Retina (tissue), 1 donor: ENCODE results near the gene PRELID3B.
A peak's percentile ranks its signal among the peaks of the same experiment; 100 is the strongest.
"Not testable (repeated sequence)": the region's sequence is repeated elsewhere in the genome, so short reads cannot be mapped to it uniquely, and the experiment has no call there.

Experiments
- DNase-seq: peaks from one replicate; pipeline ENCODE4 v3.0.0-alpha.2; 2016

PRELID3B gene

DNA sequence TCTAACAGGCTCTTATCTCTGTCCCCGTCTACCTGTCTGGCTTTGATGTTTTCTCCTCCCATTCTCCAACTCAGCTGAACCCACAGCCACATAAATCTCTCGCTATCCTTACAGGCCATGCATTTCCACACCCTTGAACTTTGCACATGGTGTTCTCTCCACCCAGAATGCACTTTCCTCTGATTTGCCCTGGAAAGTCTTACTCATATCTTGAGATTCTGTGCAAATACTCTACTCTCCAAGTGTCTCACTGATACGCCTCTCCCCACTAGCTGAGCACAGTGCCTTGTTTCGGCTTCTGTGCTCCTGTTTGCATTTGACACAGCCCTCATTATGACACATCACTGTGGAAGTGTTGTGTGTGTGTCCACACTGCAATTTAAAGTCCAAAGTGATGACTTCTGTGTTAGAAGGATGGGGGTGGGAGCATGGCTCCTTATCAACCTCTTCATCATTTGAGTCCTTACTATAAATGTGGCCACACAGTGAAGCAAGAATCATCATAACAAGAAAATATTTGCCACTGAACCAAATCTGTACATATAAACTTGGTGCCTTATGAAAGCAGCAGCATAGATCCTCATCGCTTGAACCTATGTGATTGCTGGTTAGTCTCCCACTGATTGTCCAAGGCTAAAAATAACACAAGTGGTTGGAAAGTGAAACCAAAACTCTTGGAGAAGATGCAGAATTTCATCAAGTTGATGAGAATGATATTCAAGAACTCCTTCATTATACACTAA lies 5.5 kb upstream of the PRELID3B start:
- DNase-seq, result no peak

DNA sequence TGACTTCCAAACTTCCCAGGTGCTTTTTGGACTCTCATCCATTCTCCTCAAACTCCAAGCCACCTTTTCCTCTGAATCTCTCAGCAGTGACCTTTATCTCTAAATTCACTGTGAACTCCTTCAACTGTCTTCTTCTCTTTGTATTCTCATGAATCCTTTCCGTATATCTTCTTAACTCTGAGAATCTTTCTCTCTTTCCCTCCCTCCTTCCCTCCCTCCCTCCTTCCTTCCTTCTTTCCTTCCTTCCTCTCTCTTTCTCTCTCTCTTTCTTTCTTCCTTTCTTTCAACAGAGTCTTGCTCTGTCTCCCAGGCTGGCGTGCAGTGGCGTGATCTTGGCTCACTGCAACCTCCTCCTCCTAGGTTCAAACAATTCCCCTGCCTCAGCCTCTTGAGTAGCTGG lies 4.3 kb upstream of the PRELID3B start:
- no peak for DNase-seq

GRCh38 chr20:59044796-59045195 lies 2.2 kb upstream of the PRELID3B start:
- no peak for DNase-seq

DNA sequence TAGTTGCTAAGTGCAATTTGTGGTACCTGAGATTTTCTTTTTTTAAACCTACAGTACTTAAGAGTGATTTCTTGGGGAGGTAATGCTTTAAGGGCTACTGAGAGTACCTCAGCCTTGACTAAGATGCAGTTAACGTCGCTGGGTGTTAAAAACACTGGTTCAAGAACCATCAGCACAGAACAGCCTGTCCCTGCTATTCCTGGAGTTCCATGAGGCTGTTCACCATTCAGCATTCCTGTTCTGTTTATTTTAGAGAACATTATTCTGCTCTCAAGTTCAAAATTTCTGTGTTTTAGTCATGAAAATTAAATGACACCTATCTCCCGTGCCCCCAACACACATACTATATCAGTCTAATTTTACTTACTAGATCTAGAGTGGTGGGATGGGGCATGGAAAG lies 1.7 kb upstream of the PRELID3B start:
- no peak for DNase-seq

GRCh38 chr20:59043698-59044097 lies 1.1 kb upstream of the PRELID3B start:
- peak; percentile 29 for DNase-seq

- peak; percentile 92 for DNase-seq
Observed at GRCh38 chr20:59042796-59043631, 428 bp upstream of the PRELID3B start.

DNA sequence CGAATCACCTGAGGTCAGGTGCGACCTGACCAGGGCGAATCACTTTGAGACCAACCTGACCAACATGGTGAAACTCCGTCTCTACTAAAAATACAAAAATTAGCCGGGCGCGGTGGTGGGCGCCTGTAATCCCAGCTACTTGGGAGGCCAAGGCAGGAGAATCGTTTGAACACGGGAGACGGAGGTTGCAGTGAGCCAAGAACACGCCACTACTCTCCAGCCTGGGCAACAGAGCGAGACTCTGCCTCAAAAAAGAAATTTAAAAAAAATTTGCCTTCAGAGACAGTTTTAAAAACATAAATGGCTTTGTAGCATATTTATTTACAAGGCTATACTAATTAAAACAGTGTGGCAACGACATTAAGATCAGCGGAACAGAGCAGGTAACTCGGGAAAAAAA lies 1.1 kb downstream of the PRELID3B start:
- not testable (repeated sequence) for DNase-seq

GRCh38 chr20:59040667-59041066 lies 1.9 kb downstream of the PRELID3B start:
- DNase-seq, result no peak

- DNase-seq, result no peak
Observed at GRCh38 chr20:59039233-59039632, 3.4 kb downstream of the PRELID3B start.

DNA sequence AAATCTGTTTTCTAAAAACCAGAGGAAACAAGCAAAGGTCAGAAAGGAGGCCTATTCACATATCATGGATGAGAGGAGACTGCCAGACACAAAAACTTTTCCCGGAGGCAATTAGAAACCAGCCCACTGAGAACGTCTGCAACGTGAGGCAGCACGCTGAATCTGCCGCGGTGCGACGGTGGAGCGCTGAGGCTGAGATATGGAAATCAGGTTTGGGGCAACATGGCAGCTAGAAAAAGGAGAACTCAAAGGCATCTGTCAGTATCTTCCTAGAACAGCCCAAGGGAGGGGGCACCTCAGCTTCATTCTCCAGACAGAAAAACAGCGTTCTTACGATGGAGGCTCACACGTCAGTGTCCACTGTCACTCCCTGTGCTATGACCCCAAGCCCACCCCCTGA lies 5.2 kb downstream of the PRELID3B start:
- no peak for DNase-seq

DNA sequence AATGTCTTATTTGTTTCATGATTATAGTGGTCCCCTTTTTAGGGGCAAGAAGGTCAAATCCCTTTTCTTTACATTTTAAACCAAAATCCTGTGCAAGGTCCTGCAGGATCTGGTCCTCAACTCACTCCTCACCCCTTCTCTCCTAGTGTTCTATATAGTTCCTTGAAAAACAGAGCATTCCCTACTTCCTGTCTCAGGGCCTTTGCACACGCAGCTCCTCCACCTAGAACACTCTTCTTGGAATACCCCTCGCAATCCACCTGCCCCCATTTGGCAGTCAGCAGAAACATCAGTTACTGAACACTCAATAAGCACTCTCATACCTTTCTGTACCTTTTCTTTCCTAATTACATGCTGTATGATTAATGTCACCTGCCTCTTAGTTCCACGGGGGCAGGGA lies 7.2 kb downstream of the PRELID3B start:
- no peak for DNase-seq

GRCh38 chr20:59033616-59034165 lies 8.9 kb downstream of the PRELID3B start:
- no peak for DNase-seq

- no peak for DNase-seq
Observed at GRCh38 chr20:59033093-59033492, 9.5 kb downstream of the PRELID3B start.

GRCh38 chr20:59032713-59033059 lies 9.9 kb downstream of the PRELID3B start:
- DNase-seq, result no peak

- peak; percentile 98 for DNase-seq
Observed at GRCh38 chr20:59032023-59032712, 10.4 kb downstream of the PRELID3B start, which contains the start of gene ATP5F1E. ATP5F1E (minus strand) TSS chr20:59032335; CDS start chr20:59032251, 84 bp downstream.

- DNase-seq, result no peak
Observed at GRCh38 chr20:59031564-59032022, 11.0 kb downstream of the PRELID3B start.

GRCh38 chr20:59030911-59031563 lies 11.5 kb downstream of the PRELID3B start:
- no peak for DNase-seq

DNA sequence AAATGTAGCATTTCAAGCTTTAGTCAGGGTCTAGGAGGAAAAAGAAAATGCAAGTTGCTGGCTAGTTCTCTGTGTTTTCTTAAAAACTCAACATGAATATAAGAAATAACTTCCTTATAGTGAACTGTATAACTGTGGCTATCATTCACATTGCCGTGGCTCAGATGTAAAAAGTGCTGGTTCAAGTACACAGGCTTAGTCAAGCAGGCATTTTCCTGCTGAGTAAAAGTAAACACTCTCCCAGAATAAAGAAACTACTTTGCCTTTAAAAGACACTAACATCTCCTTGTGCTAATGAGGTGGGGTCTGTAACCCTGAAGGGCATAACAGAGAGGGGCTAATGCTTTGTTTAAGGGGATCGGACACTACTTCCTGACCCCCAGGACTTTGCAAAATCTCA lies 13.8 kb downstream of the PRELID3B start:
- no peak for DNase-seq

- no peak for DNase-seq
Observed at GRCh38 chr20:59027741-59028320, 14.8 kb downstream of the PRELID3B start.

GRCh38 chr20:59026904-59027740 lies 15.5 kb downstream of the PRELID3B start:
- no peak for DNase-seq

DNA sequence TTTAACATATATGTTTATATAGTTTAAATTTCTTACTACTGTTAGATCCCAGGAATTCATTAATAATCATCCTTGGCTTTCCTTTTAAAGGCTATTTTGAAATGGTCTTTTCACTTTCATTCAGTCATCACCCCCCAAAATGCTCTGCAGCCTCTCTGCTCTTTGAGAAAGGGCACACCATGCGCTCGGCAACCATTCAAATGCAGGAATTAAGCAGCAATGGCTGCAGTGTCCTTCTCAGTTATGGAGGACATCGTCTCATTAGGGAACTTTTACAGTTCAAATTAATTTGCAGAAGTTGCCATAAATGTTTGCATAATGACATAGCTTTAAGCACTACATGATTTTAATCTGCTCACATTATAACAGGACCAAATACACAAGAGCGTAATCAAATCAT lies 17.1 kb downstream of the PRELID3B start:
- DNase-seq, result no peak
